SIG-M5 treated with dmso at 0.1 percent for 504 hours (cell line): Measurements from ENCODE around the gene CYB561.

Experiments used
- DNase-seq: peaks from one replicate; lab custom pipeline; 2025; ENCODE audit not compliant: unreplicated experiment; lab: John Stamatoyannopoulos, UW

The CYB561 gene

DNA sequence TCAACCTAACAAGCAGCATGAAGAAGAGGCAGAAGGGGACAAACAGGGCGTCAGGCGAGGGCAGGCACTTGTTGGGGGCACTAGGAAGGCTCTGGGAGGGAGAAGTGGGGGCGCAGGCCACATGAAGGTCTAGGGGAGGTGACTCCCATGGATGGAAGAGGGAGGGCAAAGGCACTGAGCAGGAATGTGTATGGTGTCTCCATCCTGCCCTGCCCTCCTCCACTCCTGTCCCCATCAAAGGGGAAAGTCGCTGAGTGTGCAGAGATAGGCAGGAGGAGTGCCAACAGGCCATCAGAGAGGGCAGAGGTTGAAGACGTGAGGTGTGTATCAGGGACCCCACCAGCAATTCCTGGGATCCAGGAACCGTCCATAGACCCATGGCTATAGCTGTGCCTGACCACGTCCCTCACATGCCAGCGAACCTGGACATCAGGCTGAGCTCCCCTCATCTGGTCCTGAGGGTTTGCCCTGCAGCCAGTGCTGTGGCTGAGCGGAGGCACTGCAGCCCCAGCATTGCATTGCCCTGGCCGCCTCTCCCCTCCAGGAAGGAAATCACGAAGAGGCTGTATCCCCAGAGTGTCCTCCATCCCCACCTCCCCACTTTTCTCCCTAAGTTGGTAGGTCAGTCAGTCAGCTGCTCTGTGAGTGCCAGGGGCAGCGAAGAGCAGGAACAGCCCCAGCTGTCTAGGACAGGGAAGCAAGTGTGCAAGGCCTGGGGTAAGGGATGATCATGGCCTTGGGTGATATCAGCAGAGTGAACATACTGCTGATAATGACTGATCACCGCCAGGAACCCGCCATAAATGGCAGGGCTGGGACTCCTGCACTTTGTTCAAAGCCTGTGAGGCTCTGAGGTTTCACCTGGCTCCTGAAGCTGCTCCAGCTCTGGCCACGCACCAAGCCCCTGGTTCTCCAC lies 6.2 kb upstream of the CYB561 start:
- DNase-seq = no peak

DNA sequence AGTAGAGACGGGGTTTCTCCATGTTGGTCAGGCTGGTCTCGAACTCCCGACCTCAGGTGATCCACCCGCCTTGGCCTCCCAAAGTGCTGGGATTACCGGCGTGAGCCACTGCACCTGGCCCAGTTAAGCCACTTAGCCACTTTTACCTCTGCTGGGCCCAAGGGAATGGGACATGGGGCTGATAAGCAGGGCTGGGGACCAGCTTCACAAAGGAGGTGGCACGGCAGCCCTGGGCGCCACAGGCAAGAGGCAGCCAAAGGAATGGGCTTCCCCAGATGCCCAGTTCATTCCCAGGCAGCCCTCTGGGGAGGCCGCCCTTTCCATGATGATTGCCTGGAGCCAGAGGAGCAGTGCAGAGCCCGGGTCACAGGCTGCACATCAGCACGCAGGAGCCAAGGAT lies 5.0 kb upstream of the CYB561 start:
- no peak for DNase-seq

DNA sequence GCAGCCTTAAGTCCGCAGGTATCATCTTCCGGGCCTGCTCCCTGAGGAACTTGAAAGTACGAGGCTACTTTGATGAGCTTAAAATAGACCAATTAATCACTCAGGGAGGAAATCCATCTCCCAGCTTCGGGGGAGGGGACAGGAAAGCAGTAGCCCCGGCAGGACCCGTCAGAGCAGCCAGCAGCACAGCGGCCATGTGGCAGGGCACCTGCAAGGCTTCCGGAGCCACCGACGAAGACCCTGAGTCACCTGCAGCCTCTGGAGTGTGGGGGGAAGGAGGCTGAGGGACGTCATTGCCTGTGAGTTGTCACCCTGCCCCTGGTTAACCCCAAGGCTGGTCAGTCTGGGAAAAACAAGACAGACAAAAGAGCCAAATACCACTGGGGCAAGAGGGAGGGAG lies 4.4 kb upstream of the CYB561 start:
- DNase-seq = no peak

DNA sequence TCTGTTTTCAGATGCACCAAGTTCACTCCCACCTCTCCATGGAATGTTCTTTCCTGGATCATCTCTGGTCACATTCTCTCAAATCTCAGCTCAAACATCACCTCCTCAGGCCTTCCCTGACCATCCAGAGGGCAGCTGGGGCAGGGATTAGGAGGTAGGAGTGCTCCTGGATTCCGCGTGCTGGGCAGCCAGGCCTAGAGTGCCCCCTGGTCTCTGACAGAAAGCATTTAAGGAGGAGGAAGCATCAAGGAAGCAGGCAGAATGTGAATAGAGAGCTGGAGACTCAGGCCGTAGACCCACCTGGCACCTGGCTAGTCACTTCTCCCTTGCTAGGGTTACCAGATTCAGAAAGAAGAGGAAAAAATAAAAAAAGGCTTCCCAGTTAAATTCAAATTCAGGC lies 2.5 kb upstream of the CYB561 start:
- DNase-seq = no peak

DNA sequence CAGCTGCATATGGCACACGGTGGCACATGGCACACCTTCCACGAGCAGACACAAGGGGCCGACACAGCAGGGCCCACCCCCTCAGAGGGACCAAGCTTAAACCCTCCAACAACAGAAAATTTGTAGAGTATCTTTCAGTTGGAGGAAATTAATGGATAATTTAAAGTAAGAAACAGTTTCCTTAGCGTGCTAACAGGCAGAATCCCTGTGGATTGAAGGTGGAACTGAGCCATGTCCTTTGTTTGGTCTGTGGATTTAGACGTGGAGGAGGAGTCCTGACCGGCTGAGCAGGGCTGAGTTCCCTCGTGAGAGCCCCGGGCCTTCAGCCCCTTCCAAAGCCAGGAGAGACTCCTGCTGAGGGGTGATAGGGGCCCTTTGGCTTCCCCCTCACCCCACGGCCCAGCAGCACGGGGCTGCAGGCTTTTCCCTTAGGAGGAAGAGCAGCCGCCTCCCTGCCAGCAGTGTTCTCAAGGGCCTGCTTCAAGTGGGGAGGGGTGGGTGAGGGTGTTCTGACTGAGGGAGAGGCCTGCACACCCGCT lies 1.4 kb upstream of the CYB561 start:
- DNase-seq = no peak

DNA sequence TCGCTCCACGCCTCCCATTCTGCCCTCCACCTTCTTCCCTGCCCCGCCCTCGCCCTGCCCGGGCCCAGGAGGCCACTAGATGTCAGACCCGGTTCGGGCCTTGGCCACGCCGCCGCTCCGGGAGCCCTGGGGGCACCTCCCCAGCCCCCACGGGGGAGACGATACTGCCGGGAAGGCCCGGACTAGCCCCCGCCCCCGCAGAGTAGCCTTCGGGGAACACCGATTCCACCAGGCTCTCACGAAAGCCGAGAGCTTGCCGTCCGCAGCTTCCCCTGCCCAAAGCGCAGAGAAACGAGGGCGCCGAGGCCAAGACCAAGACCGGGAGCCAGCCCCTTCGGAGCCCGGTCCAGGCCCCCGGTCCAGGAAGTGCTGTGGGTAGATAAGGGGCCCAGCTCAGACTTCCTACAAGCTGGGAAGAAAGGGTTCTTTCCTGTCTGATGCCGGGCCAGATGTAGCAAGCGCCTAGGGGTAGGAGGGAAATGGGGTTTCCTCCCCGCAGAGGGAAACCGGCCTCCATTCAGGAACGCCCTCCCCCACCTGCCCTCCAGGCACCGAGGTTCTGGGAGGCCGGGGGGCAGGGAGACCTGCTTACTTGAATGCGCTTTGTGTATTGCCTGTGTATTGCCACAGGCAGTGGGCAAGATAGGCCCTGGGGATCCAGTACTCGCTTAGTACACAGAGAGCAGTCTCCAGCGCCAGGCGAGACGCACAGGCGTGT lies 806 bp upstream of the CYB561 start:
- DNase-seq = peak; percentile 74

DNA sequence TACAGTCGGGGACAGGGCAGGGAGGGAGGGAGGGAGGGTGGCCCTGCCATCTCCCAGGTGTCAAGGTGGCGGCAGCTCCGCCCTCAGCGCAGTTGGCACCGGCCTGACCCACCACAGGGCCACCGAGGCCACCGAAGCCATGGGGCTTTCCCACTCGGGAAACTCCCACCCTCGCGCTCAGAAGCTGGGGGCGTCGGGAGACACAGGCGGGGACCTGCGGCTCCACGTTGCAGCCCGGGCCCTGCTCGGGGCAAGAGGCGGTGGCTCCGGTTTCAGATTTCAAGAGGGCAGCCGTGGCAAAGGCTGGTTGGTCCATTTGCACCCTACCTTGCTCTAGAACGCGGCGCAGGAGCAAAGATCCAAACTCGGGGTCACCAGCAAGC lies 544 bp downstream of the CYB561 start:
- DNase-seq = peak; percentile 33

DNA sequence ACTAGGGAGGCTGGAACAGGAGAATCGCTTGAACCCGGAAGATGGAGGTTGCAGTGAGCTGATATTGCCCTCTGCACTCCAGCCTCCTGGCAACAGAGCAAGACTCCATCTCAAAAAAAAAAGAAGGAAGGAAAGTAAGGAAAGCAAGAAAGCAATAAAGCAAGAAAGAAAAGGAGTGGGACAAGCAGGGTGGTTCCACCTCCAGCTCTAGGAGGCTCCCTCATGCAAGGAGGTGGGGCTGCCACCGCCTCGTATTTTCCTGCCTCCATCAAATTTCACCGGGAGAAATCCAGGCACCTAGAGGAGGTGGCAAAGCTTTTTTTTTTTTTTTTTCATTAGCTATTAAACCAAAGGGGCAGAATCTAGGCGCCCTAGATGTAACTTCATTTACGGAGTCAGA lies 1.0 kb downstream of the CYB561 start:
- DNase-seq = no peak

DNA sequence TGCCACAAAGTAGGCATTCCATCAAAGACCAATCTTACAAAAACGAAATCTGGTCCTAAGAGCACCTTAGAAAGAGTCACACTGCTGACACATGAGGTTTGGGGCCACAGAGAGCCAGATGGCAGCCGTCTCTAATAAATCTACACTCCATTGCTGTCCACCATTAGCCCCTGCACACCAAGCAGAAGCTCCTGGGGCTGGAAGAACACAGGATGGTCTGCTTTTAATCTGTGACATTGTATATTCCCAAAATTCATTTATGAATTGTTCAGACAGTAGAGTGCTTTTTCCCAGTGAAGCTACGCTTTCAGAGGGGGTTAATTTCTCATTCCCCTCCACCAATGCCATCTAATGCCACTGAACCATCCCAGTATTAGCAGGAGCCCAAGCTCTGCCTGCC lies 1.6 kb downstream of the CYB561 start:
- DNase-seq = no peak

DNA sequence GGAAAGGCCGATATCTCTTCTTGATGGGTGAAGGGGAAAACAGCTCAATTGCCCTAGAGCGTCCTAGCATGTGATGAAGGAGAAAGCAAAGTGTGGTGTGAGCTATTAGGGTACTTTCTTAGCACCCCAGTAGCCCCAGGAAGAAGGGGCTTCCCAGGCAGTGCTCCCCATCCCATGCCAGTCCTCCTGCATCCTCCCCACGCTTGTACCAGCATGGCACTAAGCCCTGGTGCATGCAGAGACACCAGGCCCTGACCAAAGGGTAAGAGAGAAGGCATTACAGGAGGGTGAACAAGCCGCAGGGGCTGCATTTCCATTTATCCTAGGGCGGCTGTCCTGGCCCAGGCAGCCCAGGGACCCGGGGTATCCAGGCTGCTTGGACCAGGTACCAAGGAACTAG lies 3.1 kb downstream of the CYB561 start:
- no peak for DNase-seq

DNA sequence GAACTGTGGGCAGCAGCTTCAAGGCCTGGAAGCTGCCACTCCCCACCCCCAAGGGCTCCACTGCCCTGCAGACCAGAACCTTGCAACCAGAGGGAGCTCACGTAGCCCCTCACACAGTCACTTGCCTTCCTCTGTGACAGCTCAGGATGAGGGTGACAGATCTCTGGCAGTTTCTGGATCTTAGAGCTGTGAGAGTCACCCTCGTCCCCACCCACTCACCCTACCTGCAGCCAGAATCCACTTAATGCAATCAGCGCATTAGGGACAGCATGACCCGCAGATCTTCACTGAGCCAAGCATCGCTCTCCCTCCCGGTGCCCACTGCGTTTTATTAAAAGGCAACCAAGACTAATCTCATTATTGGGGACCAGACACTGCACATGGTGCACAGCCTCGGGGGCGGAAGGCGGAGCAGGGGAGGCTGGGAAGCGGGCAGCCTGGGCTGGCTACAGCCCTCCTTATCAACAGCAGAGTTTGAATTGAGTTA lies 3.5 kb downstream of the CYB561 start:
- peak; percentile 27 for DNase-seq

DNA sequence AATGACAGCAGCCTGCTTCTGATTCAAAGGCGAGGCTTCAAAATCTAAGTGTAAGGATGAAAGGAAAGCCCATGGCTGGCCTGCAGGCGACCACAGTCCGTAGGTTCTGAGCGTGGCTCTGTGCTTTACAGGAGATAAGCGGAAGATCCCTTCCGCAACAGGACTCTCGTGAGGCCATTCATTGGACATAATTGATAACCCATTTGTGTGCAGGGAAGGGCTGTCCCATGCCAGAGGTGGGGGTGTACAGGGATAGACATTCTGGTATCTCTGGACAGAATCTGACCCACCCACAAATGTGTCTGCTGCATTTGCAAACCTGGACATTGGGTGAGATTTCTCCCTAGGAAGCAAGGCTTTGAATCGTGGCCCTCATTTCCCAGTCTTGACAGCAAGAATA lies 4.0 kb downstream of the CYB561 start:
- DNase-seq = no peak

DNA sequence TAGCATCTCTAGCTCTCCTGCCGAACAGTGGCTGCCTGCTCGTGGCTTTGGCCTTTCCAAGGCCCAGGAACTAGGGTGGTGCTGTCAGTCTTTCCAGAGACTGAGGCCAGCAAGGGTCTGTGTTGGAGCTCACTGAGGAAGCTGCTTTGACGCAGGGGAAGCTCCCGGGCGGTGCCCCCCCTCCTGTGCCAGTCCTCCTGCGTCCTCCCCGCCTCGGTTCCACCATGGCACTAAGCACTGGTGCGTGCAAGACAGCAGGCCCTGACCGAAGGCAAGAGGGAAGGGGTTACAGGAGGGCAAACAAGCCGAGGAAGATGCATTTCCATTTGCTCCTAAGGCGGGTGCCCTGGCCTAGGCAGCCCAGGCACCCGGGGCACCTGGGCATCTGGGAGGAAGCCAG lies 4.5 kb downstream of the CYB561 start:
- no peak for DNase-seq

DNA sequence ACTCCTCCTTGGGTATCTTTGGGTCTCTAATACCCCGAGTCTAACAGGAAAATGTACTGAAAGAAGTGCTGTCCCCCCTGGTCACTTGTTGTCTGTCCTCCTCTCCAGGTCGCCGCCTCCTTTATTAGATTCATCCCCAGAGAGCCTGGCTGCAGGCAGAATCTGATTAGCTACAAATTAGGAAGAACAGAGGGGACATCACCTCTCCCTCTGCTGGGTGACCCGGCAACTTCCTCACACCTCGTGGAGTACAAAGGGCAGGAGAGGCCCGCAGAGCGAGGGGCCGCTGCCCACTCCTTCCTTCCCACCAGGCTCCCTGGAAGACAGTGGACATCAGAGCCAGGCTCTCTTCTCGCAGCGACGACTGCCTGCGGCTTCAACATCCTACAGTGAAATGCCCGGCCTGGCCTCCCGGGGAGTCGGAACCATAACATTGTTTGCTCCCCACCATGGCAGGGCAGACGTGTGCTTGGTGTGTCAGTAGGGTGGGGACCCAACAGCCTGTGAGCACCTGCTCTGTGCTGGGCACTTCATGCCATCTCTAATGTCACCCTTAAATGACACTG lies 5.3 kb downstream of the CYB561 start:
- DNase-seq = no peak

DNA sequence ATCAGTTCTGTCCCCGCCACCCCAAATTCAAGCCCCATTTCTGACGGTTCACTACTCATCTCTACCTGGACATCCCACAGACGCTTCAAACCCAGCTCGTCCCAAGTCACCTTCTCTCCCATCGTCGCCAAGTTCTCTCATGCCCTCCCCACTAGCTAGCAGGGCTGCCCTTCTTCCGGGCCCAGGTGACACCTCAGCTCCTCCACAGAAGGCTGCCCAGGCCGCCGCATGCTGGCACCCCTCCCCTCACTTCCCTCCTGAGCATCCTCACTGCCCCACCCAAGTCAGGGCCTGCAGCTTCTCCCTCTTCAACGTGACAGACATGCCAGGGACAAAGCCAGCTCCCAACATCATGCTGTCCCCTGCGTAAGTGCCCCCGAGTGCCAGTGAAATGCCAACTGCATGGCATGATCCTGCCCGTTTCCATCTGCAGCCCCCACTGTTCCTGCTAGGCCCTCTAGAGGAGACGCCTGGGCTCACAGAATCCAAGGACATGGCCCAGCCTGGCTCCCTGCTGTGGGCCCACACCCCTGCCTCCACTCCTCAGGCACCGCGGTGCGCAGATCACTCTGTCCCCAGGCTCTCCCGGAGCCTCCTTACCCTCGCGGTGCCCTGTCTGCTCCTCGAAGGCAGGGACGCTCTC lies 5.9 kb downstream of the CYB561 start:
- no peak for DNase-seq

DNA sequence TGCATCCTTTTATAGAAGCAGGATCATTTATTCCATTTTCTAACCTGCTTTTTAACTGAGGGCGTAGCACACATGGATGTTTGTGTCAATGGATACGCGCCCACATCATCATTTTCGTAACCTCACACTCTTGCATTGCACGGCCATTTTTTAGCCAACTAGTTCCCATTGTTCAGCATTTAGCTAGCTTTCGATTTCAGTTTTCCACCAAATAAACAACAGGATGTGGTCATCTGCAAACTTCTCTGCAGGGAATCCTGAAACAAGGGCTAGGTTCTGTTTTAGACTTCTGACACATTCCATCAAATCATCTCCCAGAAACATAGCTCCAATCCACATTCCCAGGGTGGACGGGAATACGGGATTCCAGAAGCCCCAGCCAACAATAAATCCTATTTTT lies 6.4 kb downstream of the CYB561 start:
- peak; percentile 58 for DNase-seq

DNA sequence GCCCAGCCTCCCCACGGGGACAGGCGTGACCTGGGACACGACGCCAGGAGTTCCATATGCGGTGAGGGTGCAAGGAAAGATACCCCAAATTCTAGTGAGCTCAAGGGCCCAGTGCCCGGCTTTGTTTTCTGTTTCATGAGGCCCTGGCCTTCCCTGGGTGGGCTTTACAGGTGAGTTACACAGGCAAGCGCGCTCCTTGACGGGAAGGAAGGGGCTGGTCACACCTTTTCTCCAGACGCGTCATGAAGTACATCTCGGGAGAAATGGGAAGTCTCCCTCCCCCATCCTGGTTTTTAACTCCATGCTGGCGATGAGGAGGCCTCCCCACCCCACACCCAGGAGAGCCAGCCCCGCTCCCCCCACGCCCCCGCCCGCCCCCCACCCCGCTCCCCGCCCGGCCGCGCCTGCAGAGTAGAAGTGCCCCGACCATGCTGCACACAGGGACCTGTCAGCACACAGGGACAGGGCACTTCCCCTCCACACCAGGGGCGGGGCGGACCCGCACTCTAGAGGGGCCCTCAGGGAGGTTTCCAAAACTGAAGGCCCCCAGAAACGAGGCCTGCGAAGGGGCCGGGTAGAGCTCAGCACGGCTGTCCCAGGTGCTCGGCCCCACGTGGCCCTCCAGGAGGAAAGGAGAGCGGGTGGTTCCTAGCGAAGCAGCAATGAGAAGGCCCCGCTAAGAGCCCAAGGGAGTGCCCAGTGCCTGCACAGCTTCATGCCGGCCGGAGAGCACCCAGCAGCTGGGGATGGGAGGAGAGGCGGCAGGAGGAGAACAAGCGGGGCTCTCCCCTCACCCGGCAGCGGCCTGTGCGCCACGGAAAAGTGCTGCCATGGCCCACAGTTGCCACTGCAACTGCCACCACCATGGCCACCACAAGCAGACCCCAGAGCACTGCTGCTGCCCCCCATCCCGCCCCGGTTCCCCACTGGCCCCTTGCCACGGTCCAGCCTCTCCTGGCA lies 7.7 kb downstream of the CYB561 start:
- no peak for DNase-seq

DNA sequence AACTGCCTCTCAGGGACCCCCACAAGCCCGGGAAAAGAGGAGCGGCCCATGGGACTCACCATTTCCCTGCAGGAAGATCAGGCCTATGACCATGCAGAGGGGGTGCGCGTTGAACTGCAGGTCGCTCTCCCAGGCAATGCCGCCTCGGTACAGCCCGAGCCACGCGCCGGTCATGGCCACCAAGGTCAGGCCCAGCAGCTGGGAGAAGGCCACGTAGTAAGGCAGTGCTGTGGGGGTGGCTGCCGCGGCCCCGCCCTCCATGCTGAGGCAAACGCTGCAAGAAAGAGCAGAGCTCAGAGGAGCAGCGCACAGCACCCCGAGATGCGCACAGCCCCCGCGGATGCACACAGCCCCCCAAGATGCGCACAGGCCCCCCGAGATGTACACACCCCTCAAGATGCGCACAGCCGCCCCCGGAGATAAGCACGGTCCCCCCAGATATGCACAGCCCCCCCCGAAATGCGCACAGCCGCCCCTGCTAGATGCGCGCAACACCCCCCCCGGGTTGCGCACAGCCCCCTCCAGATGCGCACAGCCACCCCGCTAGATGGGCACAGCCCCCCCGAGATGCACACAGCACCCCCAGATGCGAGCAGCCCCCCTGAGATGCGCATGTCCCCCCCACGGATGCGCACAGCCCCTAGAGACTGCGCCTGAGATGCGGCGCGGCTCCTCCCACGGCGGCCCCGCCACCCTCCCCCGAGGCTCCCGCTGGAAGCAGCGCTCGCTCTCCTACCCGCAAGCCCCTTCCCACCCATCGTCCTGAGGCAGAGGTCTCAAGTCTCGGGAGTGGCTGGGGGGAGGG lies 8.6 kb downstream of the CYB561 start:
- DNase-seq = no peak

DNA sequence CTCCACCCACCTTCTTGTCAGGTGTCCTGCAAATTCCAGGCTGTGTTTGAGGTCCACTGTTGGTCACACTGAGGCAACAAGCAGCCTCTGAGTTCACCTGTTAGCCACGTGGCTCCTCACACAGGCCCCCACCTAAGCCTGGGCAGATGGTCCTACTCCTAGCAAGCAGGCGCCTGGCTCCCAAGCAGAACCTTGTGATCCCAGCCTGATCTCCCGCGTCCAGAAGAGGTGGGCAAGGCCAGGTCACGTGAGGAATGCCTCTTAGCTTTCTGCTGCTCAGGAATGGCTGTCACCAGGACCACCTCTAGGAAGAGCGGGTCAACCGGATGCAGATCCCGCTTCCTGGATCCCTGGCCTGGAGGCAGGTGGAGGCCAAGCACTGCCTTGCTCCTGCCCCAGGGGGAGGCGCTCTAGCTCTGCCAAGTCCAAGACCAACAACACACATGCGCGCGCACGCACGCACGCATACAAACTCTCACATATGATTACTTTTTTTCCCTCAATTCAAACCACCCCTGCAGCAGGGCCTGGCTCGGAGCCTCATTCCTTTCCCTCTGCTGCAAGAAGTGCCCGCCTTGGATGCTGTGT lies 9.5 kb downstream of the CYB561 start:
- DNase-seq = no peak
